HEK293T (cell line): ENCODE results near the gene CHRNE.

Experiments used
- BHLHE40 ChIP-seq: fragments of 450-650 bp; IDR thresholded peaks from 2 replicates; pipeline ENCODE4 v1.6.1; 2016; ENCODE audit warnings: mild to moderate bottlenecking, moderate library complexity, borderline replicate concordance
- ELF4 ChIP-seq: fragments of 450-650 bp; IDR thresholded peaks from 2 replicates; pipeline ENCODE4 v1.6.1; 2017; ENCODE audit warnings: antibody characterized with exemption
- FOXA1 ChIP-seq: fragments of 450-650 bp; IDR thresholded peaks from 2 replicates; pipeline ENCODE4 v1.6.1; 2016; ENCODE audit warnings: mild to moderate bottlenecking
- FOXM1 ChIP-seq: fragments of 450-650 bp; IDR thresholded peaks from 2 replicates; pipeline ENCODE4 v1.6.1; 2017; ENCODE audit warnings: mild to moderate bottlenecking, borderline replicate concordance
- HDGF ChIP-seq: fragments of 450-650 bp; IDR thresholded peaks from 2 replicates; pipeline ENCODE4 v1.6.1; 2017; ENCODE audit warnings: antibody characterized with exemption, borderline replicate concordance
- LEF1 ChIP-seq: fragments of 450-650 bp; IDR thresholded peaks from 2 replicates; pipeline ENCODE4 v1.6.1; 2017; ENCODE audit warnings: mild to moderate bottlenecking, borderline replicate concordance
- SUZ12 ChIP-seq: fragments of 450-650 bp; IDR thresholded peaks from 2 replicates; pipeline ENCODE4 v1.6.1; 2016; ENCODE audit warnings: mild to moderate bottlenecking
- TF ChIP-seq, protein P1 (sequence below): fragments of 450-650 bp; IDR thresholded peaks from 2 replicates; pipeline ENCODE4 v1.6.1; 2016

DNA sequence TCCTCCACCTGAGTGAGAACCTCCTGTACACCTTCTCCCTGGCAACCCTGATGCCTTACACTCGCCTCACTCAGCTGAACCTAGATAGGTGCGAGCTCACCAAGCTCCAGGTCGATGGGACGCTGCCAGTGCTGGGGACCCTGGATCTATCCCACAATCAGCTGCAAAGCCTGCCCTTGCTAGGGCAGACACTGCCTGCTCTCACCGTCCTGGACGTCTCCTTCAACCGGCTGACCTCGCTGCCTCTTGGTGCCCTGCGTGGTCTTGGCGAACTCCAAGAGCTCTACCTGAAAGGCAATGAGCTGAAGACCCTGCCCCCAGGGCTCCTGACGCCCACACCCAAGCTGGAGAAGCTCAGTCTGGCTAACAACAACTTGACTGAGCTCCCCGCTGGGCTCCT, 29.9 kb upstream of the CHRNE start:
- TF ChIP-seq FOXM1 (no peak), BHLHE40 (no peak), HDGF (no peak), LEF1 (no peak), SUZ12 (no peak), FOXA1 (no peak), ELF4 (no peak)
- TF ChIP-seq, protein P1, sequence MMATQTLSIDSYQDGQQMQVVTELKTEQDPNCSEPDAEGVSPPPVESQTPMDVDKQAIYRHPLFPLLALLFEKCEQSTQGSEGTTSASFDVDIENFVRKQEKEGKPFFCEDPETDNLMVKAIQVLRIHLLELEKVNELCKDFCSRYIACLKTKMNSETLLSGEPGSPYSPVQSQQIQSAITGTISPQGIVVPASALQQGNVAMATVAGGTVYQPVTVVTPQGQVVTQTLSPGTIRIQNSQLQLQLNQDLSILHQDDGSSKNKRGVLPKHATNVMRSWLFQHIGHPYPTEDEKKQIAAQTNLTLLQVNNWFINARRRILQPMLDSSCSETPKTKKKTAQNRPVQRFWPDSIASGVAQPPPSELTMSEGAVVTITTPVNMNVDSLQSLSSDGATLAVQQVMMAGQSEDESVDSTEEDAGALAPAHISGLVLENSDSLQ: no peak
